GM12892 (cell line): ENCODE results near the gene CYB5R3.

Experiments used
- DNase-seq: peaks from one replicate; pipeline ENCODE4 v3.0.0; 2011; ENCODE audit not compliant: insufficient read length
- FAIRE-seq: peaks from 2 replicates; lab custom pipeline; 2011; peaks lifted over from hg19 to GRCh38; lab: Jason Lieb, UNC
- POLR2A ChIP-seq: IDR thresholded peaks from 2 replicates; pipeline ENCODE4 v1.6.1; 2011; ENCODE audit warnings: low read depth, low read length, control low read depth
- POLR2AphosphoS5 ChIP-seq: IDR thresholded peaks from 2 replicates; pipeline ENCODE4 v1.6.1; 2011; ENCODE audit warnings: low read depth, low read length, control low read depth
- TAF1 ChIP-seq: IDR thresholded peaks from 2 replicates; pipeline ENCODE4 v1.6.1; 2011; ENCODE audit warnings: low read depth, mild to moderate bottlenecking, control low read depth, low read length, borderline replicate concordance

The CYB5R3 gene

GRCh38 chr22:42653999-42654398 is 4.8 kb upstream of the CYB5R3 start:
- TF ChIP-seq POLR2A (no peak), POLR2AphosphoS5 (no peak), TAF1 (no peak)

DNA sequence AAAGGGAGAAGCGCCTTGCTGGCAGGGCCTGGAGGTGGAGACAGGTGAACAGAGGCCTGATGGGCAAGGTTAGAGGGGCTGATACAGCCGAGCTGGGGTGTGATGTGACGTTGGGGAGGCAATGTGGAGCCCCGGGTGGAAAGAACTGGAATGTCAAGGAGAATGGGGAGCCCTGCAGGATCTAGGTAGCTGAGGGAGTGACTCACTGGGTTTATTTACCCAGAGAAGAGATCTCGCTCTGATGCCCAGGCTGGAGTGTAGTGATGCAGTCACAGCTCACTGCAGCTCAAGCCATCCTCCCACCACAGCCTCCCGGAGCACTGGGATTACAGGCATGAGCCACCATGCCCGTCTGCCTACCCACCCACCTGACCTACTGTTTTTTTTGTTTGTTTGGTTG is 1.9 kb upstream of the CYB5R3 start:
- no peak for DNase-seq
- TF ChIP-seq TAF1, result no peak
- no peak for TF ChIP-seq POLR2AphosphoS5
- TF ChIP-seq POLR2A, result no peak
- FAIRE-seq, result no peak

More at GRCh38 chr22:42653999-42654398, 4.8 kb upstream of the CYB5R3 start:
- FAIRE-seq (no peak), DNase-seq (no peak)

DNA sequence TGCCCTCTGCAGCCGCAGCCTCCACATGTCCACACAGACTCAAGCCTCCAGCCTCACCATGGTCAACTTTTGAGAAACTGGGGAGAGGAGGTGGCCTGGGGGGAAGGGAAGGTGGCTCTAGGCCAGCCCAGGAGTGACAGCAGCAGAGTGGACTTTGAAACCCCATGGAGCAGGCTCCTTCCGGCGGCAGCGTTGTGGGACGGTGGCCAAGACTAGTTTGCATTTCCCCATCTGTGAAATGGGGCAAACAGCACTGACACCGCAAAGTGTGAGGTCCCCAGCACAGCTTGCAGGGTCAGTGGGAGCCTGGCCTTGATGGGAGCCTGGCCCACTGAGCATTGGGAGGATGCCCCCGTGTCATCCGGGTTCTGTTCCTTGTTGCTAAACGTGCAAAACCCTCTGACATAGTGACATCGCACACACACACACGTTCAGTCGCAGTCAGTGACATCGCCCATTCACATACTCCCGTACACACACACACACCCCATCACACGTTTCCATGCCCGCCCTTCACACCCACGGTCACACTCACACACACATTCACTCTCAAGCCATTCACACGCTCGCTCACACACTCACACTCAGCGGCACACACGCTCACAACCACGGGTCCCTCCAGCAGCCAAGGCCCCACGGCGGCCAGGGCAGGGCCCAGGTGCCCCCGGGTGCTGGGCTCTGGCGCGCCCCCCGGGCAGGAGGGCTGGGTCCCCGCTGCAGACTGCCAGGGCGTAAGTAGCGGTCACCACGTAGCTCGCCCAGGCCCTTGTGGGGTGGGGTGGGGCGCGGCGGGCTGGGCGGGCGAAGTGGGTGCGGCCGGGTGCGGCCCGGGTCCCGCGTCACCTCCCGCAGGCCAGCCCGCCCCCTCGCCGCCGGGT is 585 bp downstream of the CYB5R3 start:
- TF ChIP-seq POLR2A, result no peak
- TF ChIP-seq TAF1, result no peak
- TF ChIP-seq POLR2AphosphoS5, result no peak
- FAIRE-seq (peak; percentile 86), DNase-seq (no peak)

GRCh38 chr22:42648017-42648367 is 1.2 kb downstream of the CYB5R3 start:
- no peak for TF ChIP-seq POLR2AphosphoS5
- no peak for TF ChIP-seq POLR2A
- no peak for TF ChIP-seq TAF1
- DNase-seq (no peak), FAIRE-seq (no peak)

GRCh38 chr22:42646569-42647525 is 2.3 kb downstream of the CYB5R3 start:
- FAIRE-seq (no peak), DNase-seq (no peak)
- TF ChIP-seq POLR2A (no peak), POLR2AphosphoS5 (no peak), TAF1 (no peak)

DNA sequence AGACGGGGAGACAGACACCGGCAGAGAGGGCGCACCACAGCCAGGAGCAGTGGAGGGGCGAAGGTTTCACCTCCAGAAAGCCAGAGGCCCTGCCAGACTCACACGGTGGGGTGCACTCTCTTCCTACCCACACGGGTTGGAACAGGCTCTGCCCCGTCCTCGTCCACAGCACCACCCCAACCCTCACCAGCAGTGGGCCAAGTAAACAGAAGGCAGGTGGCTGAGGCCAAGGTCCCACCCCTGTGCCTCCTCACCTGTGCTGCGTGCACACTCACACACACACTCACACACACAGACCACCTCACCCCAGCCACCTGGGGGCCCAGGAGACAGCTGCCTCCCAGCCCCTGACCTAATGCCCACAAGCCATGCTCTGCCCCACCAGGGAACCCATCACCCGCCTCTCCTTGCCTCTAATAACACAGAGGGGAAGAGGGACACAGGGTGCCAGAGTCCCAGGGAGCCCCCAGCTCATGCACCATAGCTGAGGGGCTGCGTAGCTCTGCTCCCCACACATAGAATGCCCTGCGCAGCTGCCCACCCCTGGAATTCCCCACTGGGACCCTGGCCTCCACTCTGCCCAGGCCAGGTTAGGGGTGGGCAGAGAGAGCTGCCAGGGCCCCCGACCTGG is 3.1 kb downstream of the CYB5R3 start:
- FAIRE-seq (no peak), DNase-seq (no peak)
- TF ChIP-seq TAF1 (no peak), POLR2A (no peak)

DNA sequence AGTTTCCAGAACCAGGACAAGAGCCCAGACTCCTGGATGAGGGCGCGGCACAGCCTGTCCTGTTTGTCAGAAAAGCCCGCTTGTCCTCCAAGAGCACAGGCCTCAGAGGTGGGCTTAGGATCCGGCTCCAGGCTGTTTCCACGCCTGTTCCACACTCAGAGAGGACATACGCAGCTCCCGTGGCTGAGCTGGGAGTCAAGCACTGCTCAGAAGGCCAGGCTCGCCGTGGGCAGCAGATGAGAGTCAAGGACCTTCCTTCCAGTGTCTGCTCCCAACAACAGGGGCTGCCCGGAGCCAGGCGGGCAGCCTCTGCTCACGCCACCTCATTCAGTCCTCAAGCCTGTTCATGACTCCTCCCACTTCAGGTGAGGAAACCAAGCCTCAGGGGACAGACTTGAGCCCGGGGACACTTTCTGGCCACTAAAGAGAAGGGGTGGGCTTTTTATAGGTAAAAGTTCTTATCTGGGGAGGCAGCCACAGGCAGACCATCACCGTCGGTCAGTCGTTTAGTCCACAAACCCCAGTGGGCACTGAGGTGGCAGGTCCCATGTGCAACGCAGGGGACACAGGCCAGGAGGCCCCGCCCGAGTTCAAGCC is 3.8 kb downstream of the CYB5R3 start:
- FAIRE-seq (no peak), DNase-seq (no peak)
- TF ChIP-seq TAF1 (no peak), POLR2AphosphoS5 (no peak), POLR2A (no peak)

- FAIRE-seq, result peak; percentile 42
- TF ChIP-seq POLR2AphosphoS5, result no peak
- TF ChIP-seq TAF1, result no peak
- TF ChIP-seq POLR2A, result 0 out of 2 replicates have a peak, but pooled peaks have one; percentile 2
- DNase-seq, result no peak
Observed at GRCh38 chr22:42644422-42645340, 4.5 kb downstream of the CYB5R3 start.

GRCh38 chr22:42643634-42644421 is 5.4 kb downstream of the CYB5R3 start:
- DNase-seq, result no peak
- 0 out of 2 replicates have a peak, but pooled peaks have one; percentile 1 for TF ChIP-seq POLR2A
- no peak for TF ChIP-seq TAF1
- no peak for TF ChIP-seq POLR2AphosphoS5
- no peak for FAIRE-seq
